GM12891 (cell line): ENCODE results near the gene OMD.

Experiments used
- POLR2A ChIP-seq: IDR thresholded peaks from 2 replicates; pipeline ENCODE4 v1.6.1; 2011; ENCODE audit warnings: low read depth, low read length, control low read depth
- POLR2AphosphoS5 ChIP-seq: IDR thresholded peaks from 2 replicates; pipeline ENCODE4 v1.6.1; 2011; ENCODE audit warnings: low read depth, low read length, control low read depth
- POU2F2 ChIP-seq: IDR thresholded peaks from 2 replicates; pipeline ENCODE4 v1.6.1; 2011; ENCODE audit warnings: low read depth, mild to moderate bottlenecking, control low read depth, low read length, moderate library complexity
- TAF1 ChIP-seq: IDR thresholded peaks from 2 replicates; pipeline ENCODE4 v1.6.1; 2011; ENCODE audit warnings: low read depth, low read length, control low read depth

DNA sequence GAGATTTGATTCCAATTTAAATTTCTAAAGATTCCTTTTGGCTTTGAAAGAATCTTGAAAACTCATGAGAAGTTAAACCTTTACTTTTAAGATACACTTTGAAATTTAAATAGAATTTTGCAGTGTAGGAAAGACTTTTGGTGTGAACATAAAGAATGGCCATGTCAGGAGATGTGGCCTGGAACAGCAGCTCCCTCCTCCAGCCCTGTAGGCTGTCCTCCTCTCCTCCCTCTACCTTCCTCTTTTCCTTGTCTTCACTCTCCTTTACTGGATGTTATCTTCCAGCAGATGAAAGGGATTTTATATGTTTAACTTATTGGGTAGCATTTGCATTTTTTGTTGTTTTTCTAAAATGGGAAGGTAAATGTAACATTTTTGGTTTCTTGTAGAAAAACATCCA is 39.1 kb upstream of the OMD start:
- TF ChIP-seq POLR2A (no peak), POLR2AphosphoS5 (no peak), TAF1 (no peak), POU2F2 (no peak)
